Measurements from ENCODE around the gene LGALS12. TPM values are rescaled to one million over a fixed set of nuclear protein-coding genes. Genes with fewer than 3 reads are reported as not detected.
"Not testable (repeated sequence)": the region's sequence is repeated elsewhere in the genome, so short reads cannot be mapped to it uniquely, and the experiment has no call there.

The LGALS12 gene
- polyA plus RNA-seq, 4 donors, result 0.14 to 0.29 (median 0.27) TPM

GRCh38 chr11:63504054-63504453, 1.8 kb upstream of the LGALS12 start:
- no peak for DNase-seq (ENCODE audit: low read depth in 4 of 4, low spot score in 2 of 4)

- no peak for DNase-seq (ENCODE audit: low read depth in 4 of 4, low spot score in 2 of 4)
These were observed 824 bp upstream of the LGALS12 start for GRCh38 chr11:63504933-63505586.

- DNase-seq (ENCODE audit: low read depth in 4 of 4, low spot score in 2 of 4), result no peak
These were observed 992 bp downstream of the LGALS12 start for GRCh38 chr11:63506876-63507275.

- no peak for DNase-seq (ENCODE audit: low read depth in 4 of 4, low spot score in 2 of 4)
These were observed 1.6 kb downstream of the LGALS12 start for GRCh38 chr11:63507511-63507910.

- no peak for DNase-seq (ENCODE audit: low read depth in 4 of 4, low spot score in 2 of 4)
These were observed 2.1 kb downstream of the LGALS12 start for GRCh38 chr11:63508009-63508408.

- no peak for DNase-seq (ENCODE audit: low read depth in 4 of 4, low spot score in 2 of 4)
These were observed 2.9 kb downstream of the LGALS12 start for GRCh38 chr11:63508745-63509144.

- DNase-seq (ENCODE audit: low read depth in 4 of 4, low spot score in 2 of 4), result no peak
These were observed 4.6 kb downstream of the LGALS12 start for GRCh38 chr11:63510360-63511047.

GRCh38 chr11:63511048-63511748, 5.3 kb downstream of the LGALS12 start:
- DNase-seq (ENCODE audit: low read depth in 4 of 4, low spot score in 2 of 4), result no peak

GRCh38 chr11:63512816-63513215, 6.9 kb downstream of the LGALS12 start:
- DNase-seq (ENCODE audit: low read depth in 4 of 4, low spot score in 2 of 4), result no peak

- DNase-seq (ENCODE audit: low read depth in 4 of 4, low spot score in 2 of 4), result no peak
These were observed 10.2 kb downstream of the LGALS12 start for GRCh38 chr11:63516109-63516508.

GRCh38 chr11:63517156-63517555, 11.3 kb downstream of the LGALS12 start:
- no peak for DNase-seq (ENCODE audit: low read depth in 4 of 4, low spot score in 2 of 4)

- DNase-seq (ENCODE audit: low read depth in 4 of 4, low spot score in 2 of 4), result no peak
These were observed 12.7 kb downstream of the LGALS12 start for GRCh38 chr11:63518548-63518947.

- DNase-seq (ENCODE audit: low read depth in 4 of 4, low spot score in 2 of 4), result no peak
These were observed 14.8 kb downstream of the LGALS12 start for GRCh38 chr11:63520606-63521170.

- no peak for DNase-seq (ENCODE audit: low read depth in 4 of 4, low spot score in 2 of 4)
These were observed 16.0 kb downstream of the LGALS12 start for GRCh38 chr11:63521896-63522295.

GRCh38 chr11:63523151-63523550, 17.3 kb downstream of the LGALS12 start:
- no peak for DNase-seq (ENCODE audit: low read depth in 4 of 4, low spot score in 2 of 4)

- DNase-seq (ENCODE audit: low read depth in 4 of 4, low spot score in 2 of 4), result no peak
These were observed 21.8 kb downstream of the LGALS12 start for GRCh38 chr11:63527667-63528066.

GRCh38 chr11:63528156-63528555, 22.3 kb downstream of the LGALS12 start:
- DNase-seq (ENCODE audit: low read depth in 4 of 4, low spot score in 2 of 4), result not testable (repeated sequence)

- not testable (repeated sequence) for DNase-seq (ENCODE audit: low read depth in 4 of 4, low spot score in 2 of 4)
These were observed 22.9 kb downstream of the LGALS12 start for GRCh38 chr11:63528729-63529278.

- DNase-seq (ENCODE audit: low read depth in 4 of 4, low spot score in 2 of 4), result not testable (repeated sequence)
These were observed 23.5 kb downstream of the LGALS12 start for GRCh38 chr11:63529373-63529772.

GRCh38 chr11:63530021-63530420, 24.1 kb downstream of the LGALS12 start:
- no peak for DNase-seq (ENCODE audit: low read depth in 4 of 4, low spot score in 2 of 4)

All from left renal cortex interstitium (tissue), 4 donors.